Thoracic aorta (tissue), 2 donors: Measurements from ENCODE around the gene ACKR2. TPM values are rescaled to one million over a fixed set of nuclear protein-coding genes. Genes with fewer than 3 reads are reported as not detected.

Source experiments
- ATAC-seq: fragments of 150-250 bp; one replicate; pipeline ENCODE4 v1.8.0; 2017; ENCODE audit warnings: low read depth; ENCODE audit not compliant: insufficient number of reproducible peaks, low FRiP score
- DNase-seq: peaks from one replicate; pipeline ENCODE4 v3.0.0-alpha.2; 2020; ENCODE audit warnings: low spot score
- H3K27ac ChIP-seq, 2 donors: fragments of 200-600 bp; sonication (generic); 1 replicate in 1 of 2; 2 replicates in 1 of 2; pipeline ENCODE4 v1.5.1; 2016; ENCODE audit warnings: mild to moderate bottlenecking in 2 of 2, moderate library complexity in 2 of 2
- H3K27me3 ChIP-seq: fragments of 200-600 bp; sonication (generic); replicated peaks from 2 replicates; pipeline ENCODE4 v1.6.0; 2016; ENCODE audit warnings: mild to moderate bottlenecking; ENCODE audit not compliant: insufficient read depth
- H3K36me3 ChIP-seq: fragments of 200-600 bp; sonication (generic); one replicate; pipeline ENCODE4 v1.5.1; 2016
- H3K4me1 ChIP-seq, 2 donors: fragments of 200-600 bp; sonication (generic); 1 replicate in 1 of 2; 2 replicates in 1 of 2; pipeline versions ENCODE4 v1.5.1 to v1.6.0; 2016; ENCODE audit warnings: low read depth in 2 of 2, mild to moderate bottlenecking in 1 of 2; ENCODE audit not compliant: control insufficient read depth in 1 of 2
- H3K4me3 ChIP-seq: fragments of 200-600 bp; sonication (generic); 2 replicates; pipeline ENCODE4 v1.5.1; 2016; ENCODE audit warnings: mild to moderate bottlenecking
- H3K9me3 ChIP-seq: fragments of 200-600 bp; sonication (generic); 2 replicates; pipeline ENCODE4 v1.5.1; 2016
- CTCF ChIP-seq: fragments of 200-600 bp; sonication (generic); IDR thresholded peaks from one replicate; pipeline ENCODE4 v1.5.1; 2019; ENCODE audit warnings: antibody characterized with exemption
- total RNA-seq, 2 donors: library from RNA; depleted of rRNA; stranded (reverse); fragments of >200 nt; gene quantifications; one replicate each; pipeline versions ENCODE4 v1.1.0 to v1.2.3, GENCODE V29; 2016

ACKR2 gene
- total RNA-seq, 2 donors from 2014 or later, result 10.0 to 11.9 TPM

- no peak for TF ChIP-seq CTCF
- Histone ChIP-seq H3K27ac (no peak overlapping the region), H3K36me3 (no peaks in the 10 kb centered on the region), H3K9me3 (no peaks in the 10 kb centered on the region), H3K27me3 (no peaks in the 10 kb centered on the region), H3K4me3 (no peak overlapping the region), H3K4me1 (peaks cover 1 to 3% of the 10 kb centered on the region in 2 donors)
- ATAC-seq (no peak), DNase-seq (no peak)
These were observed 91.2 kb downstream of the ACKR2 start for GRCh38 chr3:42900226-42901072.

- Histone ChIP-seq H3K4me1 (peaks cover 6 to 8% of the 10 kb centered on the region in 2 donors), H3K27ac (no peak overlapping the region), H3K36me3 (no peaks in the 10 kb centered on the region), H3K27me3 (no peaks in the 10 kb centered on the region), H3K4me3 (no peak overlapping the region), H3K9me3 (no peaks in the 10 kb centered on the region)
- TF ChIP-seq CTCF, result no peak
- DNase-seq, result no peak
- ATAC-seq, result no peak
These were observed 91.8 kb downstream of the ACKR2 start for GRCh38 chr3:42901073-42901415.

- DNase-seq (no peak), ATAC-seq (no peak)
- Histone ChIP-seq H3K36me3 (no peaks in the 10 kb centered on the region), H3K27me3 (no peaks in the 10 kb centered on the region), H3K27ac (no peak overlapping the region), H3K4me1 (peaks cover 6 to 14% of the 10 kb centered on the region in 2 donors), H3K4me3 (no peak overlapping the region), H3K9me3 (no peaks in the 10 kb centered on the region)
- no peak for TF ChIP-seq CTCF
These were observed 93.0 kb downstream of the ACKR2 start for GRCh38 chr3:42902257-42902656.

- no peak for TF ChIP-seq CTCF
- Histone ChIP-seq H3K27me3 (no peaks in the 10 kb centered on the region), H3K27ac (no peak overlapping the region), H3K9me3 (no peaks in the 10 kb centered on the region), H3K4me3 (no peak overlapping the region), H3K4me1 (peaks cover 6 to 17% of the 10 kb centered on the region in 2 donors), H3K36me3 (peaks cover 5% of the 10 kb centered on the region)
- no peak for DNase-seq
- ATAC-seq, result no peak
These were observed 94.8 kb downstream of the ACKR2 start for GRCh38 chr3:42904076-42904475.

- no peak for ATAC-seq
- Histone ChIP-seq H3K9me3 (no peaks in the 10 kb centered on the region), H3K27me3 (no peaks in the 10 kb centered on the region), H3K4me1 (peaks cover 6 to 17% of the 10 kb centered on the region in 2 donors), H3K4me3 (peak overlapping the region; percentile 90), H3K27ac (peak overlapping the region in 1 of 2 donors; percentile 40), H3K36me3 (peaks cover 8% of the 10 kb centered on the region)
- DNase-seq, result no peak
- no peak for TF ChIP-seq CTCF
These were observed 96.5 kb downstream of the ACKR2 start for GRCh38 chr3:42905740-42906069.
